Measurements from ENCODE around the gene MAZ. TPM values are rescaled to one million over a fixed set of nuclear protein-coding genes. Genes with fewer than 3 reads are reported as not detected.
A peak's percentile ranks its signal among the peaks of the same experiment; 100 is the strongest.

The MAZ gene
- total and polyA plus RNA-seq, 2 experiments from 2014 or later = 132 to 190 TPM

GRCh38 chr16:29857133-29857760 is 50.9 kb downstream of the MAZ start:
- Histone ChIP-seq H3K27ac (peak overlapping the region; percentile 30), H4K20me1 (ENCODE audit: insufficient read depth, poor library complexity, severe bottlenecking) (no peaks in the 10 kb centered on the region), H3K9me2 (replicated peaks; ENCODE audit: insufficient read depth) (no peaks in the 10 kb centered on the region), H3K4me1 (ENCODE audit: insufficient read depth) (peaks cover 20% of the 10 kb centered on the region), H2AFZ (no peak overlapping the region), H3K4me3 (no peak overlapping the region), H3K36me3 (replicated peaks; ENCODE audit: insufficient read depth, low read depth) (no peaks in the 10 kb centered on the region), H3K9me3 (ENCODE audit: low read depth) (no peaks in the 10 kb centered on the region), H3K4me2 (no peak overlapping the region), H3K27me3 (no peaks in the 10 kb centered on the region), H3K79me2 (peaks cover 16% of the 10 kb centered on the region)
- no peak for TF ChIP-seq CTCF (IDR thresholded peaks at IDR 0.05; ENCODE audit: poor library complexity)
- TF ChIP-seq EZH2phosphoT487 (IDR thresholded peaks at IDR 0.05; ENCODE audit: low read depth, severe bottlenecking, unreplicated experiment) = no peak
- TF ChIP-seq EZH2 (IDR thresholded peaks at IDR 0.05; ENCODE audit: borderline replicate concordance) = no peak
- WGBS (ENCODE audit: low lambda C conversion rate, missing lambda C conversion rate) = 74% methylated on average over 7 of the region's 7 CpGs
- no peak for DNase-seq (ENCODE audit: low spot score)

DNA sequence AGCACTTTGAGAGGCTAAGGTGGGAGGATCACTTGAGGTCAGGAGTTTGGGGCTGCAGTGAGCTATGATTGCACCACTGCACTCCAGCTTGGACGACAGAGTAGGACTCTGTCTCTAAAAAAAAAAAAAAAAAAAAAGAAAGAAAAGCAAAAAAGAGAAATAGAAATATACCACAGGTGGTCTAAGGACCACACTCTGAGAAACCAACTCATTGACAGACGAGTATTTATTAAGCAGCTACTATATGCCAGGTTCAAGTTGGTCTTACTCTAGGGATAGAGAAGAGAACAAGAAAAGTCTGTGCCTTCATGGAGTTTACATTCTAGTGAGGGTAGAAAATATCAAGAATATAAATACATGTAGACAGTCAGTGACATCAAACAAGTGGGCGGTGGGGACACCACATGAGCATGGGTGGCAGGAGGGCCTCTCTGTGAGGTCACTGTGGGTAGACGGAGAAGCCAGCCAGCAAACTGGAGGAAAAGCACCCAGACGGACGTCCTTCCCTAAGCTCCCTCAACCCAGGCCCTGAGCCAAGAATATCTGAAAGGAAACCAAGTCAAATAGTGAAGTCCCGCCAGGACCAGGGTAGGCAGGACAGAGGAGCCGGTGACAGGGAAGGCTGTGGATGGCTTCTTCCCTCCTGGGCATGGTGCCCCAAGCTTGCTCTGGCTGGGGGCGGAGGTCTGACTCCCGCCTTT is 52.0 kb downstream of the MAZ start:
- Histone ChIP-seq H2AFZ (no peak overlapping the region), H4K20me1 (ENCODE audit: insufficient read depth, poor library complexity, severe bottlenecking) (no peaks in the 10 kb centered on the region), H3K9me2 (replicated peaks; ENCODE audit: insufficient read depth) (no peaks in the 10 kb centered on the region), H3K4me3 (no peak overlapping the region), H3K79me2 (peaks cover 21% of the 10 kb centered on the region), H3K4me2 (no peak overlapping the region), H3K9me3 (ENCODE audit: low read depth) (no peaks in the 10 kb centered on the region), H3K27ac (no peak overlapping the region), H3K4me1 (ENCODE audit: insufficient read depth) (peaks cover 21% of the 10 kb centered on the region), H3K36me3 (replicated peaks; ENCODE audit: insufficient read depth, low read depth) (no peaks in the 10 kb centered on the region), H3K27me3 (no peaks in the 10 kb centered on the region)
- no peak for DNase-seq (ENCODE audit: low spot score)
- 90% methylated on average over 10 of the region's 10 CpGs for WGBS (ENCODE audit: low lambda C conversion rate, missing lambda C conversion rate)
- TF ChIP-seq EZH2 (IDR thresholded peaks at IDR 0.05; ENCODE audit: borderline replicate concordance) (no peak), CTCF (IDR thresholded peaks at IDR 0.05; ENCODE audit: poor library complexity) (no peak), EZH2phosphoT487 (IDR thresholded peaks at IDR 0.05; ENCODE audit: low read depth, severe bottlenecking, unreplicated experiment) (no peak)

DNA sequence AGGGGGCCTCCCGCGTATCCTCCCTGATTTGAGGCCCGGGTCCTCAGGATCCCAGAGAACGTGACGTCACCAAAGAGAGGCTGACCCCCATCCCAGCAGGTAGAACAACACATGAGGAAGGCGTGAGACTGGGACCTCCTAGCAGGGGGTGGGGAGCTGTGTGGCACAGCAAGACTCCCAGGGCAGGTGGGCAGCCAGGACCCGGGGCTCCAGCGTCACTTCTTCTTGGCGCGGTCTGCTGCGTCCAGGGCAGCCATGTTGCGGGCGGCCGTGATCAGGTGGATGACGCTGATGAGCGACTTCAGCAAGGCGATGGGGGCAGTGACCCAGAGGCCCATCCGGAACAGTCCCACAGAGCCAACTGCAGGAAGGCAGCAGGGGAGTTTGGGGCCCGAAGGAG is 52.6 kb downstream of the MAZ start:
- H4K20me1 ChIP-seq (ENCODE audit: insufficient read depth, poor library complexity, severe bottlenecking) = no peaks in the 10 kb centered on the region
- TF ChIP-seq EZH2 (IDR thresholded peaks at IDR 0.05; ENCODE audit: borderline replicate concordance) (no peak), EZH2phosphoT487 (IDR thresholded peaks at IDR 0.05; ENCODE audit: low read depth, severe bottlenecking, unreplicated experiment) (no peak), CTCF (IDR thresholded peaks at IDR 0.05; ENCODE audit: poor library complexity) (no peak)
- H3K36me3 ChIP-seq (replicated peaks; ENCODE audit: insufficient read depth, low read depth) = no peaks in the 10 kb centered on the region
- peaks cover 21% of the 10 kb centered on the region for H3K79me2 ChIP-seq
- H3K4me3 ChIP-seq = no peak overlapping the region
- H3K9me3 ChIP-seq (ENCODE audit: low read depth) = no peaks in the 10 kb centered on the region
- WGBS (ENCODE audit: low lambda C conversion rate, missing lambda C conversion rate) = 97% methylated on average over 19 of the region's 19 CpGs
- H3K9me2 ChIP-seq (replicated peaks; ENCODE audit: insufficient read depth) = no peaks in the 10 kb centered on the region
- no peaks in the 10 kb centered on the region for H3K27me3 ChIP-seq
- H3K4me2 ChIP-seq = no peak overlapping the region
- H3K27ac ChIP-seq = no peak overlapping the region
- H3K4me1 ChIP-seq (ENCODE audit: insufficient read depth) = peaks cover 21% of the 10 kb centered on the region
- no peak overlapping the region for H2AFZ ChIP-seq
- no peak for DNase-seq (ENCODE audit: low spot score)

Measured in hepatocyte (in vitro differentiated cells).